Measurements from ENCODE around the gene KMT5C.

Gene KMT5C

DNA sequence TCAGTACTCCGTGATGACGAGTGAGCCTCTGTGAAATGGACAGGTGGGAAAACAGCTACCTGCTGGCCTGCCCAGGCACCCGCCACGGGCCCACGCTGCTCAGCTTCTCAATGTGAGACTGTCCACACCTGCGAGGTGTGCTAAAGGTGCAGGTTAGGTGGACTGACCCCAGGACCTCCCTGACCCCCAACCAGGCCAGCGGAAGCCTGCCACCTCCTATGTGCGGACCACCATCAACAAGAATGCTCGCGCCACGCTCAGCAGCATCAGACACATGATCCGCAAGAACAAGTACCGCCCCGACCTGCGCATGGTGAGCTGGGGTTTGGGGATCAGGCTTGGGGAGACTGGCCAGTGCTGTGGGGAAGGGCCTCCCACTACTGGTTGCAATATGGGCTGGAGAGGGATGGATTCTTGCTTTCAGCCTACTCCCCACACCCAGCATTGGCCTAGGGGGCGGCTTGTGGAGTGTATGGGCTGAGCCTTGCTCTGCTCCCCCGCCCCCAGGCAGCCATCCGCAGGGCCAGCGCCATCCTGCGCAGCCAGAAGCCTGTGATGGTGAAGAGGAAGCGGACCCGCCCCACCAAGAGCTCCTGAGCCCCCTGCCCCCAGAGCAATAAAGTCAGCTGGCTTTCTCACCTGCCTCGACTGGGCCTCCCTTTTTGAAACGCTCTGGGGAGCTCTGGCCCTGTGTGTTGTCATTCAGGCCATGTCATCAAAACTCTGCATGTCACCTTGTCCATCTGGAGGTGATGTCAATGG, 48.2 kb downstream of the KMT5C start:
- no peak for DNase-seq

DNA sequence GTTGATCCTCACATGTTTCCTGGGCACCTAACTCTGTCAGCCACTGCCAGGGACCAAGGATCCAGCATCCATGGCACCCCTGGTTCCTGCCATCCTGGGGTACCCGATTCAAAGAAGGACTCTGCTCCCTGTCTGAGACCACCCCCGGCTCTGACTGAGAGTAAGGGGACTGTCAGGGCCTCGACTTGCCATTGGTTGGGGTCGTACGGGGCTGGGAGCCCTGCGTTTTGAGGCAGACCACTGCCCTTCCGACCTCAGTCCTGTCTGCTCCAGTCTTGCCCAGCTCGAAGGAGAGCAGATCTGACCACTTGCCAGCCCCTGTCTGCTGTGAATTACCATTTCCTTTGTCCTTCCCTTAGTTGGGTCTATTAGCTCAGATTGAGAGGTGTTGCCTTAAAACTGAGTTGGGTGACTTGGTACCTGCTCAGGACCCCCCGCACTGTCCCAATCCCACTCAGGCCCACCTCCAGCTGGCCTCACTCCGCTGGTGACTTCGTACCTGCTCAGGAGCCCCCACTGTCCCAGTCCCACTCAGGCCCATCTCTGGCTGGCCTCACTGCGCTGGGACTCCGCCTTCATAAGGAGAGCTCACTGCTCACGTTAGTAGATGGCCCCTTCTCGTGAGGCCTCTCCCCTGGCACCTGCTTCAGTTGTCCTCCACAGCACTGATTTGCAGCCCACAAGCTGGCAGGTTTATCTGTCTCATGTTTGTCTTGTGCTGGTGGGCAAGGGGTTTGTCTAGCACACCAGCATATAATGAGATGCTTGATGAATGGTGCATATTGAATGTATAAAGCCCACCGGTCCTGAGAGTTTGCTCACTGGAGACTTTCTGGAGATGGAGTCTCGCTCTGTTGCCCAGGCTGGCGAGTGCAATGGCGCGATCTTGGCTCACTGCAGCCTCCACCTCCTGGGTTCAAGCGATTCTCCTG, 50.0 kb downstream of the KMT5C start:
- no peak for DNase-seq

DNA sequence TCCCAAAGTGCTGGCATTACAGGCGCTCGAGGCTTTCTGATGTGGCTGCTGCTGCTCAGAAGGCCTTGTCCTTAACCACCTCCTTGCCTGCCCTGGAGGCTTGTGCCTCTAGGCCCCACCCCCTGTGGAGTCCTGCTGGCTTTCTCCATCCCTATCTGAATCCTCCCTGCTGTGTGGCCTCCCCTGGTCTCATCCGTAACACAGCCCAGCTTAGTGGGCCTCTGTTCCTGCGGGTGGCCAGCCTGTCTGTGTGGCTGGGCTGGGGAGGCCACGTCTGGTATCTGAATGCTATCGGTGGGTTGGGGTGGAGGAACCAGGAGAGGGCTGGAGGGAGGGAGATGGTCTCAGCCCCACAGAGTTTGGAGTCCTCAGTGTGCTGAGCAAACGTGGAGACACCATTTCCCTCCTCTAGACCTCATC, 50.8 kb downstream of the KMT5C start:
- no peak for DNase-seq

DNA sequence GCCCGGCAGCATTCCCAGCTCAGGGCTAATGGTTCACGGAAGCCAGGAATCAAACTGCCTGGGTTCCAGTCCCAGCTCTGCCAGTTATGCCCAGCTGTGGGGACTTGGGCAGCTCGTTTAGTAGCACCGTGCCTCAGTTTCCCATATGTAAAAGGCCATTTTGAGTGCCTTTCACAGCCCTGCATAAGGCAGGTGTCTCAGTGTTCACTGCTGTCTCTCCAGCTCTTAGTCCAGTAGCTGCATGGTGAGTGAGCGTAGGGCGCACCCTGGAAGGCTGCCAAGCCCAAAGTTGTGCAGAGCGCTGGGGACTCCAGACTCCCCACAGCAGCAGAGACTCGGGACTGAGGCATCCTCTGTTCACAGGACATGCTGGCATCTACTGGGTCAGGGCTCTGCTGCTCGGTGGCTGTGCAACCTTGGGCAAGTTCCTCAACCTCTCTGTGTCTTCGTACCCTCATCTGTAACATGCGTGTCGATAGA, 51.6 kb downstream of the KMT5C start:
- DNase-seq, result no peak

DNA sequence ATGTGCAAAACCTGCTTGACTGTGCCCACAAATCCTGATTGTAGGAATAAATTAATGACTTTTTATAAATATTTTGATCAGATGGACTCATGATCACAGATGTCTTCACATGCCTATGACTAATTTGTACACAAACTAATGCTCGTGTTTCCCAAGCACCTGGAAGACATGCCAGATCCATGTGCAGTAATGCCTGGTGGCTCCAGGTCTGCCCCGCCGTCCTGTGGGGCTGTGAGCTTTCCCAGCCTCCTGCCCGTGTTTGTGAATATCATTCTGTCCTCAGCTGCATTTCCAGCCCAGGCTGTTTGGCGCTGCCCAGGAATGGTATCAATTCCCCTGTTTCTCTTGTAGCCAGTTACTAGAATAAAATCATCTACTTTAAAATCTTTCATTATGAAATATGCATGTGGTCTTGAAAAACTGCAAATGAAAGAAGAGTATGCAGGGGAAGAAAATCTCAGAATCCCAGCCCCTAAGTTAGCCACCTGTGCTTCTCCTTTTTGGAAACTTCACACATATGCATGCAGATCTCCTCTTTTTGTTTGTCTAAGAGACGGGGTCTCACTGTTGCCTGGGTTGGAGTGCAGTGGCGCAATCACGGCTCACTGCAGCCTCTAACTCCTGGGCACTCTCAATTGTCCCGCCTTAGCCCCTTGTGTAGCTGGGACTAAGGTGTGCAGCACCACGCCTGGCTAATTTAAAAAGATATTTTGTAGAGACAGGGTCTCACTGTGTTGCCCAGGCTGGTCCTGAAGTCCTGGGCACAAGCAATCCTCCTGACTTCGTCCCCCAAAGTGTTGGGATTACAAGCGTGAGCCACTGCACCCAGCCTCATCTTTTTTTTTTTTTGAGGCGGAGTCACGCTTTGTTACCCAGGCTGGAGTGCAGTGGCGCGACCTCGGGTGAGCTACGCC, 52.3 kb downstream of the KMT5C start:
- DNase-seq, result no peak

DNA sequence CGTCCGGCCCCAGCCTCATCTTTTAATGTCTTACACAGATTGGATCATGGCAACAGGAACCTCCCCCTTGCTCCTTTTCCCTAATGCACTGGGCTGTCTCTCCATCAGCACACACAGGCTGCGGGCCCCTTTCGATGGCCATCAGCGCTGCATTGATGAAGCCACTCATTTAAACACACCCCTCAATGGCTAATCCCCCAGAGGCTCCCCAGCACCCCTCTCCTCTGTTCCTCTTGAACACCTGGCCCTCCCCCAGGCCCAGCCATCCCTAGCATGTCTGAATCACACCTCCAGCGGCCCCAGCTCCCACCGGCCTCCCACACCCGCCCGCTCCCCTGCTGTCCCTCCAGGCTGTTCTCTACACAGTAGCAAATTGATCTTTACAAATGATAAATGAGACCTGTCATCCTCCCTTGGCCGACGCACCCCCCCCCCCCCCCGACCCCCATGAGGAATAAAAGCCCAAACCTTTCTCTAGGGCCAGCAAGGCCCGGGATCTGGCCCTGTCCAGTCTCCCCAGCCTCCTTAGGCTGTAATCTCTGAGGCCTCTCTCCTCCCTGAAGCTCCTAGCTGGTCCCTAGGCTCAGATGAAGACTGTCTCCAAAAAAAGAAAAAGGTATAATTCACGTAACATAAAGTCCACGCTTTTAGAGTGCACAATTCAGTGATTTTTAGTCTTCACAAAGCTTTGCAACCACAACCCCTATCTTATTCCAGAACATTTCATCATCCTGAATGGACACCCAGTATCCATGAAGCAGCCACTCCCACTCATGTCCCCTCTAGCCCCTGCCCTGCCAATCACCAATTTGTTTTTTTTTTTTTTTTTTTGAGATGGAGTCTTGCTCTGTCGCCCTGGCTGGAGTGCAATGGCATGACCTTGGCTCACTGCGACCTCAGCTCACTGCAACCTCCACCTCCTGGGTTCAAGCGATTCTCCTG, 53.4 kb downstream of the KMT5C start:
- no peak for DNase-seq

Data from NCI-H524 (cell line).